GM11168 (cell line): ENCODE data around the gene RPTOR.

ENCODE experiments used
- in situ Hi-C: fragments of 300-500 bp; cut with MboI; formaldehyde crosslinking; loops from one replicate; pipeline ENCODE4 v1.12.0; 2022; ENCODE audit warnings: low sequenced_read_pairs; ENCODE audit not compliant: unreplicated experiment

RPTOR gene

DNA sequence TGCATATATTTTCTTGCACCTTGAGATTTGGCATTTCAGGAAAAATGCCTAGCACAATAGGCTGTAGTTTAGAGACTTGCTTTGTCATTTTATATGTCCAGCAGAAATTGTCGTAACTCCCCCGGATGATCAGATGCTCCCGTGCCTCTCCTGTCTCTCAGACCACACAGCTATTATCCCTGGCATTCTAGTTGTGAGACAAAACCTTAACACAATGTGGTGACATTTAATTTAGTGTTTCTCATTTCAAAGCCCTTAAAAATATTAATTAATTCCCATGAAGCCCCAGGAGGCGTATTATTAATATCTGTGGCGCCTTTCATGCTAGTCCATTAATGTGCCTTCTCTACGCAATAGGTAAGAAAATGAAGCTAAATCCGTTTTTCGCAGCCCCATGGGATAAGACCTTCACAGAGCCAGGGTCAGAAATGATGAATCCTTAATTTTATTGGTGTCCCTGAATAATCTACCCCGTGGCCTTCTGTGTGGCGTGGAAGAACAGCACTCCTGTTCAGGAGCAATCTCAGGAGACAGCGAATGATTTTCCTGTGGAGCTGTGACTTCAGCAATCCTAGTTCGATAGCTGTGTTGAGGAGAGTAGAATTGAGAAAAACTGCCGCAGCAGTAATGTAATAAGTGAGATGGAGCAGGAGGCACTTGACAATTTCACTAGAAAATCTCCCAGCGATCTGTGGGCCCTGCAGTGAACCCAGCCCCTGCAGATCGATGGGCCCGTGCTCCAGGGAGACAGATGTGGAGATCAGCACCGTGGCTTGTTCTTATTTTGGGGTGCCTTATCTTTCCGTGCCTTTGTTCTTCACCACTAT lies 157.9 kb downstream of the RPTOR start:
- in situ Hi-C loops: no loop called here

DNA sequence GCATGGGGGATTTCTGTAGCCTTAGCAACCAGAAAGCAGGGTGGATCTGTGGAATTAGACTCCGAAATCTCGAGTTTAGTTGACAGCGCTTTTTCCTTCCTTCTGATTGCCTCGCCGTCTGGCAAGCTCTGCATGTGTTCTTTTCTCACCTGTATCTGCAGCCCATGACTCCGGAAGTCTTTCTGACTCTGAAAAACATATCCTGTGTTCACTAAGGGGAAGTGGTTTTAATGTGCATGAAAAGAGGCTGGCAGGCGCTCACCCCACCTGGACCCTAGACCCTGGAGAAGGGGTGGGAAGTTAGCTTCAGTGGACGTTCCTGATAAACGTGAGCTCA lies 158.5 kb downstream of the RPTOR start:
- in situ Hi-C loops: no loop called here

DNA sequence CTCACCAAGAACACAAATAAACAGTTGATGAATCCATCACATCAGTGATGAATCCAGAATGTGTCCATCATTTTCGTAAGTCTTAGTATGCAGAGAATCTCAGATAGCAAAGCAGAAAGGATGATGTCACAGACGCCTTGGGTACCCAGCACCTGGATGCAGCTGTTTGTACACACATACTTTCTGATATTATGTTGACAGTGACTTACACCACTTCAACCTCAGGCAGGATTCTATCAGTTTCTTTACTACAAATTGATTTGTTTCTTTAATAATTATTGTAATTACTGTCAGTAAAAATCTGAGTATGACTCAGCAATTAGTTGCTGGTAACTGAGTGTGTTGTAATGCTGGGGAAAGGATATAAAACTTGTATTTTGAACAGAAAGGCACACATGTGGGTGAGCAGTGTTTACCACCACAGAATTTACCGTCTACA lies 159.8 kb downstream of the RPTOR start:
- in situ Hi-C loops: no loop called here

- in situ Hi-C loops: no loop called here
Measured at GRCh38 chr17:80704894-80705293, 160.3 kb downstream of the RPTOR start.

DNA sequence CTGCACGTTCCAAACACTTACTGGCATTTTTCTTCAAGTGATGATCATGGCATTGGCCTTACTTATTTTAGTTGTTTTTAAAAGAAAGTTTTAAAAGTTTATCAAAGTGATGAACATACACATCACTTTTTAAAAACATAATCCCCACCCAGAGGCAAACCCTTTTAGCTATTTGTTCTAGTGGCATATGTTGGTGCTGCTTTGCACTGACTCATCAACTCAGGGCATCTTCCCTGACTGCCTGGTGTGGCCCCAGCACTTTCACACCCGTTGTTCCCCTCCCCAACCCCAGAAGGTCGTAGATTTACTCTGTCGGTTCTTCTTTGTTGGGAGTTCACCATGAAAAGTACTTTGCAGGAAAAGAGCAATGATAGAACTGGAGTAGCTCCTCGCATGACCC lies 161.3 kb downstream of the RPTOR start:
- in situ Hi-C loops: no loop called here

DNA sequence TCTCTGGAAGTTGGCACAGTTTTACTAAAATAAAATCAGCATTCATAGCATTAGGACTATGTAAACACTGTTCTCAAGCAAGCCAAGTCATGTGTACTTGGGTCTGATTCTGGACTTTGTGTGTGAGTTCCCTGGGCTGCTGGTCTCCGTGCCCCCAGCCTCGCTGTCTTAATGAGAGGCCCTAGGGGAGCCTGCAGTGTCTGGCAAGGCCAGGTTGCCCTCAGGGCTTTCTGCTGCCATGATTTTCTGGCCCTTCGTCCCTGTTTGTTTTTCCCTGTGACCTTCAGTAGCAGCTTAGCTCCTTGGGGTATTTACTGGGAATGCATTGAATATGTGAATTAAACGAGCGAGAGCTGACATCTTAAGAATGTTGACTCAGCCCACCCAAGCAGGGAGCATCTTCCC lies 161.8 kb downstream of the RPTOR start:
- in situ Hi-C loops: no loop called here

- in situ Hi-C loops: no loop called here
Measured at GRCh38 chr17:80708480-80708879, 163.8 kb downstream of the RPTOR start.

- in situ Hi-C loops: no loop called here
Measured at GRCh38 chr17:80709090-80709695, 164.6 kb downstream of the RPTOR start.

DNA sequence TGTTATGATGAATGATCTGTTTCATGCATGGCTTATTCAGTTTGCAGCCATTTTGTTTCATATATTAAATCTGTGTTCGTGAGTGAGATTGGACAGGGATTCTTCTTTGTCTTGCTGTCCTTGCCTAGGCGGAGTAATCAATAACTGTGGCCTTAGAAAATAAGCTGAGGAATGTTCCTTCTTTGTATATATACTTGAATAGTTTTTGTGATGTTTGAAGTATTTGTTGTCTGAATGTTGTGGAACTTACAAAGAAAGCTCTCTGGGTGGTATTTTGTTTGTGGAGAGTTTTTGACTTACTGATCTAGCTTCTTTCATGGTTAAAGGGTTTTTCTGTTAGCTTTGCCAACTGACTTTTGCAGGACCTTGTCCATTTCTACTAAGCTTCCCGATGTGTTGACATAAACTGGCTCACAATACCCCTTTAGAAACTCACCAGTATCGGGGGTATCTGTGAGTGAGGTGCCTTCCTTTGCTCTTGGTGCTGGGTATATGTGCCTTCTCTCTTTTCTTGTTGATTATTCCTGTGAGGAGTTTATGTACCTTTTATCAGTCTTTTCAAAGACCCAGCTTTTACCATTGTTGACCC lies 166.2 kb downstream of the RPTOR start:
- in situ Hi-C loops: no loop called here

GRCh38 chr17:80712089-80712488 lies 167.5 kb downstream of the RPTOR start:
- in situ Hi-C loops: no loop called here

DNA sequence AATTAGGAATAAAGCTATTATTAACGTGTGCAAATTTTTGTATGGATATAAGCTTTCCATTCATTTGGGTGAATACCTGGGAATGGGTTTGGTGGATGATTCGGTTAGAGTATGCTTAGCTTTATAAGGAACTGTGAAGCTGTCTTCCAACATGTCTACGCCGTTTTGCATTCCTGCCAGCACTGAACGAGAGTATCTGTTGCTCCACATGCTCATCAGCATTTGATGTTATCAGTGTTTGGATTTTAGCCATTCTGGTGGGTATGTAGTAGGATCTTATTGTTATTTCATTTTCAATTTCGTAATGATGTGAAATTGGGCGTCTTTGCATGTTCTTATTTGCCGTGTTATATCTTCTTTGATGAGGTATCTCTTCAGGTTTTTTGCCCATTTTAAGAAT lies 168.0 kb downstream of the RPTOR start:
- in situ Hi-C loops: no loop called here

GRCh38 chr17:80716986-80717719 lies 172.5 kb downstream of the RPTOR start:
- in situ Hi-C loops: no loop called here

GRCh38 chr17:80717720-80718083 lies 173.1 kb downstream of the RPTOR start:
- in situ Hi-C loops: no loop called here

GRCh38 chr17:80718428-80718827 lies 173.8 kb downstream of the RPTOR start:
- in situ Hi-C loops: no loop called here

DNA sequence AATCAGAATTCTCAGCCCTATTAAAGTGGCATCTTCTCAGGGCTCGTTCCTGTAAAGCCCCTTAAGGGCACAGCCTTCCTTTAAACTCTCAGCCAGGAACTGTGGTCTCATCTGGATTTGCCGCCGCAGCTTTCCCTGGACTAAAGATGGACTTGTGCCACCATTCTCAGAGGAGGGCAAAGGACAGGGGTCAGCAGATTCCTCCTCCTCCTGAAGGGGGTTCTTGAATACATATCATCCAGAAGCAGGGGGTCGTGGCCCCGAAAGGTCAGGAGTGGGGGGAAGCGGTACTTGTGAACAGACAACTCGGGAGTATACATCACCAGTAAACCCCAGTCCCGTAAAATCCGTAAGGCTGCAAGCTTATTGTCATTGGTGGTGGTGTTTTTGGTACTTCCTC lies 174.8 kb downstream of the RPTOR start:
- in situ Hi-C loops: no loop called here

DNA sequence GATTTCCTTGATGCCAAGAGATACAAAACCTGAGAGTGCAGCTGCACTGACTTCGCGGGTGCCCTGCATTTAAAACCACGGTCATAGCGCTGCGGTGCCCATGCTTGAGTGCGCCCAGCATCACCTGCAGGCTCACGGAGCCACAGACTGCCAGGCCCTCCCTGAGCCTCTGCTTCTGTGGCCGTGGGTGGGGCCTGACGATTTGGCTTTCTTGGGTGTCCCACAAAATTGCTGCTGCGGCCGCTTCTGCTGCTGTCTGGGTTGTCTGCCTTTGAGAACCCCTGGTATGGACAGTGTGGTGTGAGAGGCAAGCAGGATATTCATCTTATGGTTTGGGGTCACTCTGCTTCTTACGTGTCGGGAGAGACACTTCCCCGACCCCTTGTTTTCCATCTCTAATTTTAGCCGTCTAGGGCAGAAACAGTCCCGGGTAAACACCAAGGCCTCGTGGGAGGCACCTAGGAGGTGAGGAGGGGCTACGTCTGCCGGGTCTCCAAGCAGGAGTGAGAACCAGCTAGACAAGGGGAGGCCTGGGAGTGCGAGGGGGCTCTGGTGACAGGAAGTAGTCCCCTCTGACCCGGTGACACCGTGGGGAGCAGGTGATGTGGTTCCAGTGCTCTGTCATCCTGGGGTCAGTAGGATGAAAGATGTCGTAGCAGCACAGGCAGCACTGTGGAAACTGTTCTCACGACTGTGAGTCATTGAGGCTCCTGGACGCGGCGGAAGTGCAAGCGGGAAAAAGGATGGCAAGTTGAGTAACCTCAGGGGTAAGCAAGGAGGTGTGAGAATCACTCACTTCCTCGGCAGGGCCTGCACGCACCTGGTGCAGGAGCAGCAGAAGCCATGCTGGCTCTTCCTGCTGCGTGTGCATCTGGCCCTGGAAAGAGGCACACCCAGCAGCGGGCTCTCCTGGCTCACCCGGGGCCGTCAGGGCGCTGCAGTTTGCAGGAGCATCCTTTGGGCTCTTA lies 176.3 kb downstream of the RPTOR start:
- in situ Hi-C loops: no loop called here

DNA sequence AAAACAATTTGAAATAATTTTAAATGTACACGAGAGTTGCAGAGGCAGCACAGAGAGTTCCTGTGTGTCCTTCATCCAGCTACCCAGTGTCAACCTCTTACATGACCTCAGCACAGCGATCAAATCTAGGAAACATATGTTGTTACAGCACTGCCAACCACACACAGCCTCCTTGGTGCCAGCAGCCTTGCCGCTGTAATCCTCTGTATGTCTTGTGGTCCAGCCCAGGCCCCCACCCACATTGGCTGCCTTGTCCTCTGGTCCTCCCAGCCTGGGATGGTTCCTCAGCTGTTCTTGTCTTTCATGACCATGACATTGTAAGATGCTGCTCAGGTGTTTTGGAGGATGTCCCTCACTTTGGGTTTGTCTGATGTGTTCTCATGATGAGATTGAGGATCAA lies 178.0 kb downstream of the RPTOR start:
- in situ Hi-C loops: no loop called here

- in situ Hi-C loops: no loop called here
Measured at GRCh38 chr17:80724775-80725266, 180.2 kb downstream of the RPTOR start.

- in situ Hi-C loops: no loop called here
Measured at GRCh38 chr17:80725517-80725916, 180.9 kb downstream of the RPTOR start.
